GM21528 (cell line): ENCODE results near the gene GARIN5B.

ENCODE experiments used
- ATAC-seq: cut with Tn5 transposase; IDR thresholded peaks from one replicate; pipeline ENCODE4 v1.9.1; 2021; ENCODE audit warnings: mild to moderate bottlenecking, moderate library complexity; ENCODE audit not compliant: unreplicated experiment, low FRiP score

Gene GARIN5B

GRCh38 chr19:55389386-55390317 lies 26.6 kb upstream of the GARIN5B start:
- ATAC-seq: no peak

DNA sequence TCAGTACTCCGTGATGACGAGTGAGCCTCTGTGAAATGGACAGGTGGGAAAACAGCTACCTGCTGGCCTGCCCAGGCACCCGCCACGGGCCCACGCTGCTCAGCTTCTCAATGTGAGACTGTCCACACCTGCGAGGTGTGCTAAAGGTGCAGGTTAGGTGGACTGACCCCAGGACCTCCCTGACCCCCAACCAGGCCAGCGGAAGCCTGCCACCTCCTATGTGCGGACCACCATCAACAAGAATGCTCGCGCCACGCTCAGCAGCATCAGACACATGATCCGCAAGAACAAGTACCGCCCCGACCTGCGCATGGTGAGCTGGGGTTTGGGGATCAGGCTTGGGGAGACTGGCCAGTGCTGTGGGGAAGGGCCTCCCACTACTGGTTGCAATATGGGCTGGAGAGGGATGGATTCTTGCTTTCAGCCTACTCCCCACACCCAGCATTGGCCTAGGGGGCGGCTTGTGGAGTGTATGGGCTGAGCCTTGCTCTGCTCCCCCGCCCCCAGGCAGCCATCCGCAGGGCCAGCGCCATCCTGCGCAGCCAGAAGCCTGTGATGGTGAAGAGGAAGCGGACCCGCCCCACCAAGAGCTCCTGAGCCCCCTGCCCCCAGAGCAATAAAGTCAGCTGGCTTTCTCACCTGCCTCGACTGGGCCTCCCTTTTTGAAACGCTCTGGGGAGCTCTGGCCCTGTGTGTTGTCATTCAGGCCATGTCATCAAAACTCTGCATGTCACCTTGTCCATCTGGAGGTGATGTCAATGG lies 24.9 kb upstream of the GARIN5B start:
- no peak for ATAC-seq

DNA sequence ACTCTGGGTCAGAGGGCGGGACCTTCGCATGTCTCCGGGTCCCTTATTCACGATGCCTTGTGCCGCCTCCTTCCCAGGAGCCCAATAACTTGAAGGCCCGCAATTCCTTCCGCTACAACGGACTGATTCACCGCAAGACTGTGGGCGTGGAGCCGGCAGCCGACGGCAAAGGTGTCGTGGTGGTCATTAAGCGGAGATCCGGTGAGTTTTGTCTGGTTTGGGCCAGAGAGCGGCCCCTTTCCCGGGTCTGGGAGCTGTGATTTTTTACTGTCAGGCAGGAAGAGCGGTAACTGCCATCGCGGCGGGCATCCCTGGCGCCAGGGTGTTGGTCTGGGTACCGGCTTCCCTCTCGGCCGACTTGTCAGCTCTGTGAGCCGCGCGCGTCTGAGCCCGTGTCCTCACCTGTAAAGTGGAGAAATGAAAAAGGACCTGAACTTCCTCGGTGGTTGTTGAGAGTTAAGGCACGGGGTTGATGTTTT lies 23.5 kb upstream of the GARIN5B start:
- no peak for ATAC-seq

- peak; percentile 68 for ATAC-seq
Measured at GRCh38 chr19:55385724-55386492, 22.8 kb upstream of the GARIN5B start, which contains the start of gene RPL28. Gene RPL28, plus strand, starts transcription at chr19:55385932. Its CDS starts 426 bp downstream, at chr19:55386358.

GRCh38 chr19:55384920-55385723 lies 22.1 kb upstream of the GARIN5B start:
- peak; percentile 62 for ATAC-seq

- ATAC-seq: no peak
Measured at GRCh38 chr19:55384131-55384919, 21.3 kb upstream of the GARIN5B start, which contains the start of gene TMEM238. Gene TMEM238, minus strand, starts transcription at chr19:55384292. Its CDS starts 33 bp downstream, at chr19:55384259.

DNA sequence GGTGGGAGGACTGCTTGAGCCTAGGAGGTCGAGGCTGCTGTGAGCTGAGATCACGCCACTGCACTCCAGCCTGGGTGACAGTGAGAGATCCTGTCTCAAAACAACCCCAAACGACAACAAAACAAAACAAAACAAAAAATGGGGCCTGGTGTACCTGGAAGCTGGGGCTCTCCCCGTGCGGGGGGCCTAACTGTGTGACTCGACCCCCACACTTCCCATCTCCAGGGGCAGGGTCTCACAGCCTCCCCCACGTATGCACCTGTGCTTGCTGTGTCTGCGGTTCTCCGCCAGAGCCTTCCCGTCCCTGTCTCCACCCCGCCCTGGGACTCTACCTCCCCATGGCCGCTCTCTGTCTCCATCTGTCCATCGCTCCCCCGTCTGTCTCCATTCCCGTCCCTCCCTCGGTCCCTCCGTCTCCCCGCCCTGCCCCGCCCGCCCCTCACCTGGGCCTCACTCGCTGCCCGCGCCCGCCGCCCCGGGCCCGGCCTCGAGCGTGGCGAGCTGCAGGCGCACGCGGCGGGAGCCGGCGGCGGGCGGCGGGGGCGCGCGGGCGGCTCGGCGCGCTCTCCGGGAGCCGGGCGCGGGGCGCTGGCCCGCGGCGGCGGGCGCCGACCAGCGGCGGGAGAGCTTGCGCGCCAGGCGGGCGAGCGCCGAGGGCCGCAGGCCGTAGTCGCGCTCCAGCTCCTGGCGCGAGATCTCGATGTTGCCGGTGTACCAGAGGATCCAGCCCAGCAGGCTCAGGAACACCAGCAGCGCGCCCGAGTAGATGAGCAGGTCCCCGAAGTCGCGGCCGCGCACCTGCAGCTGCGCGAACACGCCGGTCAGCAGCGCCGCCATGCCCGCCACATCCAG lies 20.4 kb upstream of the GARIN5B start:
- no peak for ATAC-seq

GRCh38 chr19:55382522-55383054 lies 19.5 kb upstream of the GARIN5B start:
- no peak for ATAC-seq

DNA sequence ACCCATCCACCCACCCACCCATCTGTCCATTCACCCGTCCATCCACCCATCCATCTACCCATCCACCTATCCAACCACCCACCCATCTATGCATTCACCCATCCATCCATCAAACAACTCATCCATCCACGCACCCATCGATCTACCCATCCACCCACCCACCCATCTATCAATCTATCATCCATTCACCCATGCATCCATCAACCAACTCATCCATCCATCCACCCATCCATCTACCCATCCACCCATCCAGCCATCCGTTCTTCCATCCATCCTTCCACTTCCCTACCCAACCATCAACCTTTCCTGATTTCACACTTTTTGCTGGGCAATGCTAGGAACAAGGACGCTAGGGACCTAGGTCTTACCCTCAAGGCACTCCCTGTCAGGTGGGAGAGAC lies 19.0 kb upstream of the GARIN5B start:
- no peak for ATAC-seq

GRCh38 chr19:55379174-55379573 lies 16.1 kb upstream of the GARIN5B start:
- ATAC-seq: no peak

GRCh38 chr19:55377356-55378131 lies 14.5 kb upstream of the GARIN5B start:
- no peak for ATAC-seq

GRCh38 chr19:55376241-55376933 lies 13.3 kb upstream of the GARIN5B start, which contains the start of gene TMEM190:
Gene TMEM190, plus strand, starts transcription at chr19:55376826. Its CDS starts 28 bp downstream, at chr19:55376854.
- no peak for ATAC-seq

- ATAC-seq: no peak
Measured at GRCh38 chr19:55373993-55374757, 11.1 kb upstream of the GARIN5B start.

DNA sequence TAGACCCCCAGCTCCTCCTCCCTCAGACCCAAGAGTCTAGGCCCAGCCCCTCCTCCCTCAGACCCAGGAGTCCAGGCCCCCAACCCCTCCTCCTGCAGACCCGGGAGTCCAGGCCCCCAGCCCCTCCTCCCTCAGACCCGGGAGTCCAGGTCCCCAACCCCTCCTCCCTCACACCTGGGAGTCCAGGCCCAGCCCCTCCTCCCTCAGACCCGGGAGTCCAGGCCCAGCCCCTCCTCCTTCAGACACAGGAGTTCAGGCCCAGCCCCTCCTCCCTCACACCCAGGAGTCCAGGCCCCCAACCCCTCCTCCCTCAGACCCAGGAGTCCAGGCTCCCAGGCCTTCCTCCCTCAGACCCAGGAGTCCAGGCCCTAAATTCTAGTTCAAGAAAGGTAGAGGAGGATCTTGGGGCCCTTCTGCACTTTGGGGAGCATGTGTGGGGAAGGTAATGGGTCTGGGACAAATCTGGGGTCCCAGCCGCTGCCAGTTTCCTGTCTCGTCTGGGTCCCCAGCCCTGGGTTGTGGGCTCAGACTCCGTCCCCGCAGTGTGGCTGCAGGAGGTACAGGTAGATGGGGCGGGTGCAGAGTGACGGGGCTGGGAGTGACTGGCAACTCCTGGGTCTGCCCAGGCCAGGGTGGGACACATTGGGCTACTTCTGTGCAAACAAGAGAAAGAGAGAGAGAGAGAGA lies 10.4 kb upstream of the GARIN5B start:
- no peak for ATAC-seq
